ENCODE measurements around the gene COTL1.
"Not testable (repeated sequence)": the region's sequence is repeated elsewhere in the genome, so short reads cannot be mapped to it uniquely, and the experiment has no call there.

COTL1 gene

DNA sequence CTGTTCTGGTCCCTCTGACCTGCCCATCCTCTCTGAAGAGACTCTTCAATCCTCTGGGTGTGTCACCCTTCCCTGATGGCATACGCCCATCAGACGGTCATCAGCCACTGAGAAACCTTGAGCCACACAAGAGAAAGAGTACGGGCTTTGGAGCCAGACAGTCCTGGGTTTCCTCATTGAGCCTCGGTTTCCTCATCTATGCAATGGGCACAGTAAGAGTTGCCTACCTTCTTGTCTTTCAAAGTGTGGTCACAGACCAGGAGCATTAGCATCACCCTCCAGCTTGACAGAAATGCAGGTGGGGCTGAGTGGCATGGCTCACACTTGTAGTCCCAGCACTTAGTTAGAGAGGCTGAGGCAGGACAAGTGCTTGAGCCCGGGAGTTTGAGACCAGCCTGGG, 87.3 kb downstream of the COTL1 start:
- no peak overlapping the region for H3K4me3 ChIP-seq (ENCODE audit: low read depth, low read length)
- DNase-seq (ENCODE audit: low read depth), result no peak
- TF ChIP-seq, protein P1, sequence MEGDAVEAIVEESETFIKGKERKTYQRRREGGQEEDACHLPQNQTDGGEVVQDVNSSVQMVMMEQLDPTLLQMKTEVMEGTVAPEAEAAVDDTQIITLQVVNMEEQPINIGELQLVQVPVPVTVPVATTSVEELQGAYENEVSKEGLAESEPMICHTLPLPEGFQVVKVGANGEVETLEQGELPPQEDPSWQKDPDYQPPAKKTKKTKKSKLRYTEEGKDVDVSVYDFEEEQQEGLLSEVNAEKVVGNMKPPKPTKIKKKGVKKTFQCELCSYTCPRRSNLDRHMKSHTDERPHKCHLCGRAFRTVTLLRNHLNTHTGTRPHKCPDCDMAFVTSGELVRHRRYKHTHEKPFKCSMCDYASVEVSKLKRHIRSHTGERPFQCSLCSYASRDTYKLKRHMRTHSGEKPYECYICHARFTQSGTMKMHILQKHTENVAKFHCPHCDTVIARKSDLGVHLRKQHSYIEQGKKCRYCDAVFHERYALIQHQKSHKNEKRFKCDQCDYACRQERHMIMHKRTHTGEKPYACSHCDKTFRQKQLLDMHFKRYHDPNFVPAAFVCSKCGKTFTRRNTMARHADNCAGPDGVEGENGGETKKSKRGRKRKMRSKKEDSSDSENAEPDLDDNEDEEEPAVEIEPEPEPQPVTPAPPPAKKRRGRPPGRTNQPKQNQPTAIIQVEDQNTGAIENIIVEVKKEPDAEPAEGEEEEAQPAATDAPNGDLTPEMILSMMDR (conservative IDR thresholded peaks at IDR 0.05; ENCODE audit: low read depth, low read length), result no peak

DNA sequence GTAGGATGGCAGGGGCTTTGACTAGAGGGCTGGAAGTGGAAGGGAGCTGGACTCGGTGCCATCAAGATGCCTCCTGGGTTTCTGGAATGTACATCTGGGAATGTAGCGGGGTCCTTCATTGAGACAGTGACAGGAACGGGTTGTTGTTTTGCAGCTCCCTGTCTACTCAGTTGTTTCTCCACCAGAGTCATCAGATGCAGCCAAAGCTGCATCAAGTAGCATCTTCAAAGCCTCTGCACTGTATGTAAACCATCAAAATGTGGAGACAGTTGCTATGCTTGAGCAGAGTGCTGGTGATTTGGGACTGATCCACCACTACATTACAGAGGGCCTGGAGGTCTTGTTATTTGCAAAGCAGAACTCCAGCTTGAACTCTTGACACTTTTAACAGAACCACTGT, 88.3 kb downstream of the COTL1 start:
- H3K4me3 ChIP-seq (ENCODE audit: low read depth, low read length), result no peak overlapping the region
- TF ChIP-seq, protein P1 (conservative IDR thresholded peaks at IDR 0.05; ENCODE audit: low read depth, low read length), result no peak
- no peak for DNase-seq (ENCODE audit: low read depth)

DNA sequence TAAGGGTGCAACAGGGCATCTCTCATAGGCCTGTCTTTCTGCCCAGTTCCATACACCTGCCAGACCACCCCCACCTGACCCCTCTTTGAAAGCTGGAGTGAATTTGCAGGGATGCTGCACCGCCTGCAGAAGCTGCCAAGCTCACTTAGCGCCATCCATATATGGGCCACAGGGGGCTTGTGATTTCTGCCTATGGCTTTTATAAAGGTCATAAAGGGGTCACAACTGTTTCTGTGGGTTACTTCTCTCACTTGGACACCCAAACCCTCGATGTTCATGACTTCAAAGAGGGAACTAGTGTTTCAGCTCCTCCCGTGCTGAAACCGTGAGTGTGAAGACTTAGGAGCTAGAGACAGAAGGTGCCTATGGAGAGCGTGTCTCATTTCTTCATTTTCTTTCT, 89.6 kb downstream of the COTL1 start:
- TF ChIP-seq, protein P1 (conservative IDR thresholded peaks at IDR 0.05; ENCODE audit: low read depth, low read length), result no peak
- no peak for DNase-seq (ENCODE audit: low read depth)
- H3K4me3 ChIP-seq (ENCODE audit: low read depth, low read length), result no peak overlapping the region

DNA sequence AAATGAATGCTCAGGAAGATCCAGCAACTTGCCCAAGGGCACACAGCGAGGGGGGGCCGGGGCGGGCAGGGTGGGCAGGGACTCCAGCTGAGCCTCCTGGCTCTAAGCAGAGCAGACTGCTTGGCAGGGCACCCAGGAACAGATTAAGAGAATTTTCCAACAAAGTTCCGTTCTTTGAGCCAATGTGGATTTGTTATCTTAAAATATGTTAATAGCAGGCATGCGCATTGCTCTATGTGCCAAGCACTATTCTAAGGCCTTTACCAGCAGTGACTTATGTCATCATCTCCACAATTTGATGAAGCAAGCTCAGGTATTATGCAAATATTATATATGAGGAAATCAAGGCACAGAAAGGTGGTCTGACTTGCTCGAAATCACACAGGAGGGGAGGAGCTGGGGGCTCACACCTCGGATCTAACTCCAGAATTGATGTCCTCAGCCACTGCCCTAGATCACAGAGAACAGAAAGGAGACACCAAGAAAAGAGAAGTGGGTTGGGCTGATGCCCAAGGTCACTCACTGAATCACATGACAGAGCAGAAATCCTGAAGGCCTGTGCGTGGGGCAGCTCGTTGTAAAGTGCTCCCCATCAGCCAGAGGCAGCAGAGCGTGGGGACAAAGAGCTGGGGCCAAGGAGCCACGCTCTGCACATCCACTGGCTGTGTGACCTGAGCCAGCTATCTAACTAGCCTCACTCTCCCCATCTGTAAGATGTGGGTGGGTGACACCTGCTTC, 90.2 kb downstream of the COTL1 start:
- DNase-seq (ENCODE audit: low read depth), result no peak
- TF ChIP-seq, protein P1 (conservative IDR thresholded peaks at IDR 0.05; ENCODE audit: low read depth, low read length), result no peak
- H3K4me3 ChIP-seq (ENCODE audit: low read depth, low read length), result no peak overlapping the region

DNA sequence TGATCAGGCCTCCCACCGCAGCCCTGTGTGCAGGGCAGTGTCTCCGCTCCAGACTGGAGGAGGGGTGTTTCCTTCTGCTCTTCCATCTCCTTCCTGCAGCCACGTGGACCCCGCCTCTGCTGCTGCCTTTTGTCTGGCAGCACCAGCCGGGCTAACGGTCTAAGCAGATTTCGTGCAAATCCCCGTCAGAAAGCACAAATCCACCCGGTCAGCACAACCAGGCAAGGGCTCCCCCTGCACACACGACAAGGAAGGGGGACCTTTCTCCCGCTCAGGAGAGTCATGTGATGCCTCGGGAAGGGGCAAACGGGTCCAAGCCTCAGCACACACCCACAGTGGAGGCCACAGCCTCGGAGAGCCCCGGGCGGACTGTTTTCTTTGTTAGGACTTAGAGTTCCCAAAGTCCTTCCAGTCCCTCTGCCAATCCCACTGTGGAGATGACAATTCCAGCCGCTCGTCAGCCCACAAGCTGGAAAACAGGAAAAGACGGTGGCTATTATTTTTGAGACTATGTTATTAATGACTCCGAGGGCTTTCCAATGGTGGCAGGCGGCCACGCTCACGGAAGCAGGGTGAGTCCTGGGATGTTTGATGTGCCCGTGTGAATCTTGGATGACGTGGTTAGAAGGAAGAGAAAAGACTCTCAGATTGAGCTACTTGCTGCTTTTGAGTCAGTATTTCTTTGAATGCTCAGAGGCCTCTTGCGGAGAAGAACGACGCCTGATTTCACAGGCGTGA, 90.9 kb downstream of the COTL1 start:
- DNase-seq (ENCODE audit: low read depth), result no peak

DNA sequence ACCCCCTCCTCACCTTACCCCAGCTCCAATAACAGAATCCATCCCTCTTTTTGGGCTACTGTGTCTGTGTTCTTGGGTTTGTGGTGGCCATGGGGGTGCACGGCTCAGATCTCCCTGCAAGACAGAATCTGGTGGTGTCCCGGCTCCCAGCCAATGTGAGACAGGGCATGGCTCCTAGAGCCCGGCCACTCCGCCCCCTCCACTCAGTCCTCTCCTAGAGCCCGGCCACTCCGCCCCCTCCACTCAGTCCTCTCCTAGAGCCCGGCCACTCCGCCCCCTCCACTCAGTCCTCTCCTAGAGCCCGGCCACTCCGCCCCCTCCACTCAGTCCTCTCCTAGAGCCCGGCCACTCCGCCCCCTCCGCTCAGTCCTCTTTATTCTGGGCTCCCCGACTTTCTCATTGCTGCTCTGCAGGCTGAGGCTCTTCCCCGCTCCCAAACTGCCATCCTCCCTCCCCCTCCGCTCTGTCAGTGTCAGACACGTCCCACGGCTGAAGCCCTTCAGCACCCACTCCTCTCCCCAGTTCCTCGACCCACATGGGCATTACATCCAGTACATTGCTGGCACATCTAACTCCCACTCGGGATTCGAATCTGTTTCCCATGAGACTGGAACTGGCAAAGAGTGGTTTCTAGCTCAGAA, 92.8 kb downstream of the COTL1 start:
- H3K4me3 ChIP-seq (ENCODE audit: low read depth, low read length); DNase-seq (ENCODE audit: low read depth): not testable (repeated sequence)

More for the DNA sequence above, 90.9 kb downstream of the COTL1 start:
- no peak overlapping the region for H3K4me3 ChIP-seq (ENCODE audit: low read depth, low read length)
- TF ChIP-seq, protein P1 (conservative IDR thresholded peaks at IDR 0.05; ENCODE audit: low read depth, low read length), result no peak

DNA sequence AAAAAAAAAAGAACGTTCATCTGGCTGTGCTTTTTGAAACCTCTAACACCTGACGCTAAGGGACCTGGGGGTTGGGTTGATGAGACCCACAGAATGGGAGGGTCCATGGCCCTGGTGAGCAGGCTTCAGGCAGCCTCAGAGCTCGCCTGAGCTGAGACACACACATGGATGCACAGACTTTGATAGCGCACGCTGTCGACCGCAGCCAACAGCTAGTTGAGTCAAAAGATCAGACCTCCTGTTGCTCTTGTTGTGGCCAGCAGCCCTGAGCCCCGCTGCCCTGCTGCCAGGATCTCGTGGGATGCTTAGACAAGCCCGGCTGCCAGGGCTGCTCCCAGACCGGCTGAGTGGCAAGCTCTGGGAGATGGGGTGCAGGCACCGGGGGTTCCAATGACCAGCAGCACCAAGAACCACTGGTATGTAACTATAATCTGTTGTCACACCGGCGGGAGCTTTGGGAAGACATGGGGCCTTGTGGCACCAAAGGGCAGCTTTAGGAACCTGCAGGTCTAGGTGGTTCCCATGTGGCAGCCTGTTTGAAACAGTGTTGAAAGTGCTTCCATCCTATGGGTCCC, 93.4 kb downstream of the COTL1 start:
- H3K4me3 ChIP-seq (ENCODE audit: low read depth, low read length), result no peak overlapping the region
- TF ChIP-seq, protein P1 (conservative IDR thresholded peaks at IDR 0.05; ENCODE audit: low read depth, low read length), result no peak
- peak; percentile 40 for DNase-seq (ENCODE audit: low read depth)
